ENCODE results near the gene INKA2. TPM values are rescaled to one million over a fixed set of nuclear protein-coding genes. Genes with fewer than 3 reads are reported as not detected.

INKA2 gene
- total and polyA plus RNA-seq, 12 donors, result 6.8 to 34.6 (median 12.5) TPM

DNA sequence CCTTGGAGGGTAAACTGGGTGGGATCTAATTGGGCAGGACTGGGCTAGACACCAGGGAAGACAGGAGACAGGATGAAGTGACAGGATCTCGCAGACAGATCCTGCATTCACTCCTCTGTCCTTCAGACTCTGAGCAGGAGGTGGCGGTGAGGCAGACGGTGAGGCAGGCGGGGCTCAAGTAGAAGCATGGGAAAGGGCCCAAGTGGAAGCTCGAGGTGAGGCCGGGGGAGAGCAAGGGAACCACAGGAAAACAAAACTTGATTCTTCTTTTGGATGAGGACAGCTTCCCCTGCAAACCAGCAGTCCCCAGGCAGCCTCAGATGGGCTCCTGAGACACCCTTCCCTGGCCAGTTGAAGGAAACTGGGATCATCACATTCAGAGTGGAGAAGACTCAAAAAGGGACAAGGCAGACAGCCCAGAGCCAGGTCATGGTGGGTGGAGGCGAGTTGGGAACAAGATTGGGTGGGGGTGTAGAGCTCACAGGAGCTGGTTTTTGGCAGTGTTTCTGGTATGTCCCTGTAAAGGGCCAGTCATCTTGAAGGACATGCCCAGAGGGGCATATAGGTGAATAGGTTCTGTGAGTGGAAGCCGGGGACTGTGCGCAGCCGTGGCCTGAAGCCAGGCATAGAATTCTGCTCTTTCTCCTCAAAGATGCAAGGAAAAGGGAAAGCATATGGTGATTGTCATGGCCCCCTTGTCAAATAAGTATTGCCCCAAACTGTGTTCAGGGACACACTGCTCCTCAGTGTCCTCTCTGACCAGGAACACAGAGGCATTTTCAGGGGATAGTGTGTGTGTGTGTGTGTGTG is 18.0 kb downstream of the INKA2 start:
- Histone ChIP-seq H3K27ac (peak overlapping the region; percentile 73 to 94 (median 86)), H3K27me3 (no peaks in the 10 kb centered on the region), H3K4me3 (no peak overlapping the region), H3K4me1 (peaks cover 27 to 69% (median 64%) of the 10 kb centered on the region in 9 donors), H3K9me3 (no peaks in the 10 kb centered on the region), H3K36me3 (peaks cover 0 to 20% (median 0%) of the 10 kb centered on the region in 9 donors)
- DNase-seq, result no peak
- intact Hi-C loops (cut with DNase I), result loop anchor here in 4 of 10 donors (1.0 to 2.0 kb wide), 2 partner anchors 18 kb away; partner anchors contain the start of gene INKA2 (in 4 of the 4)
- TF ChIP-seq, protein P1, sequence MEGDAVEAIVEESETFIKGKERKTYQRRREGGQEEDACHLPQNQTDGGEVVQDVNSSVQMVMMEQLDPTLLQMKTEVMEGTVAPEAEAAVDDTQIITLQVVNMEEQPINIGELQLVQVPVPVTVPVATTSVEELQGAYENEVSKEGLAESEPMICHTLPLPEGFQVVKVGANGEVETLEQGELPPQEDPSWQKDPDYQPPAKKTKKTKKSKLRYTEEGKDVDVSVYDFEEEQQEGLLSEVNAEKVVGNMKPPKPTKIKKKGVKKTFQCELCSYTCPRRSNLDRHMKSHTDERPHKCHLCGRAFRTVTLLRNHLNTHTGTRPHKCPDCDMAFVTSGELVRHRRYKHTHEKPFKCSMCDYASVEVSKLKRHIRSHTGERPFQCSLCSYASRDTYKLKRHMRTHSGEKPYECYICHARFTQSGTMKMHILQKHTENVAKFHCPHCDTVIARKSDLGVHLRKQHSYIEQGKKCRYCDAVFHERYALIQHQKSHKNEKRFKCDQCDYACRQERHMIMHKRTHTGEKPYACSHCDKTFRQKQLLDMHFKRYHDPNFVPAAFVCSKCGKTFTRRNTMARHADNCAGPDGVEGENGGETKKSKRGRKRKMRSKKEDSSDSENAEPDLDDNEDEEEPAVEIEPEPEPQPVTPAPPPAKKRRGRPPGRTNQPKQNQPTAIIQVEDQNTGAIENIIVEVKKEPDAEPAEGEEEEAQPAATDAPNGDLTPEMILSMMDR (IDR thresholded peaks at IDR 0.05), result no peak
- 50 to 62% methylated on average over 10 of the region's 10 CpGs for WGBS, 2 donors
- peak in 4 of 8 donors; percentile 10 to 18 (median 12) for ATAC-seq

DNA sequence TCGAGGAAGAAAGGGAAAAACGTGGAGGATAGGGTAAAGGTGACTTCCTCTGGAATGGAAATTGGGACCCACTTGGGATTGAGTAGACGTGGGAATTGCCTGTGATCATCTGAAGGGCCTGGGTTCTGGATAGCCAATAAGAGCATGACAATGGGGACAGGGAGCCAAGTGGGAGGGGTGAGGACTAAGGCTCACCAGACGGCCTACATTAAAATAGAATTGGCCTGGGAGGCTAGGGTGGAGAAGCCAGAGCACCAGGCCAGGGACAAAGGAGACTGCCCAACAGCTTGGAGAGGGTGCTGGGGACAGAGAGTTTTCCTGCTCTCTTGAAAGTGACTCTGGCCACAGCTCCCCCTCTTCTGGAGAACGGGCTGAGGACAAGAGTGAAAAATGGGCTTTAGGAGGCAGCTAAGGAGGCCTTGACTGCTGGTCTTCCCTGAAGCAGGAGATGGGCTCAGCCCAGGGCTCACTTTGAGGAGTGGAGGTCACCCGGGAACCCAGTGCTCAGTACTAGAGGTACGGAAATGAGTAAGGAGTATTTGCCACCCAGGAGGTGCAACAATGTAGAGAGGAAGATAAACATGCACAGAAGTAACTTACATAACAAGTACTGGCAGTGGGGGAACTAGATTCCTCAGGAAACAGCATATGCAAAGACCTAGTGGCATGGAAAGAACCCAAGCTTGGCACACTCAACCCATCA is 18.8 kb downstream of the INKA2 start:
- DNase-seq, result peak; percentile 61 to 80
- Histone ChIP-seq H3K36me3 (peaks cover 0 to 22% (median 0%) of the 10 kb centered on the region in 9 donors), H3K9me3 (no peaks in the 10 kb centered on the region), H3K4me3 (no peak overlapping the region), H3K27me3 (no peaks in the 10 kb centered on the region), H3K27ac (peak overlapping the region; percentile 73 to 94 (median 86)), H3K4me1 (peaks cover 27 to 62% (median 58%) of the 10 kb centered on the region in 9 donors)
- TF ChIP-seq, protein P1 (IDR thresholded peaks at IDR 0.05), result no peak
- peak; percentile 55 to 88 (median 80) for ATAC-seq
- WGBS, 2 donors, result 32 to 42% methylated on average over 7 of the region's 7 CpGs
- intact Hi-C loops (cut with DNase I), result loop anchor here in 4 of 10 donors (1.0 to 2.0 kb wide), 2 partner anchors 18 to 19 kb away; partner anchors contain the start of gene INKA2 (in 4 of the 4)

DNA sequence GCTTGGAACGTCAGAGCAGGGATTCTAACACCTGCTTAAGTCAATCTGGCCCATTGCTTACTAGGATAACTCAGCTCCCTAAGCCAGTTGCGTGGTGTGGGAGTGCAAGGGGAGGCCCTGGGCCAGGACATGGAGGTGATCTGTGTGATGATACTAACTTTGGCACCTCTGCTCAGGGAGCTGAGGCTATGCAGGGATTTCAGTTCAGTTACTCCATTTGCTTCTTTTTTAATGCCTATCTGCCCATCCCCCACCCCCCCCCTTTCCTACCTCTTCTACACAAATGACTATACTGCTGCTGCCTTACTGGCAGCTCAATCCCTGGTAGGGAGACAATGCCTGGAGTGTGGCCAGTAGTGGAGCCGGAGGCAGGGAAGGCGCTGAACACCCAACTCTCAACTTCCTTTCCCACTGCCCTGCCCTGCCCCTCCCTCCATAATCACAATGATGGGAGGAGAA is 19.5 kb downstream of the INKA2 start:
- peaks cover 0 to 19% (median 0%) of the 10 kb centered on the region in 9 donors for H3K36me3 ChIP-seq
- intact Hi-C loops (cut with DNase I), result loop anchor here in 6 of 10 donors (1.0 to 5.0 kb wide), 4 partner anchors 19 to 38 kb away; partner anchors contain the start of genes INKA2 (in 4 of the 6) and DDX20 (in 1 of the 6)
- TF ChIP-seq, protein P1 (IDR thresholded peaks at IDR 0.05), result no peak
- ATAC-seq, result peak; percentile 60 to 88 (median 80)
- no peak overlapping the region for H3K4me3 ChIP-seq
- no peaks in the 10 kb centered on the region for H3K27me3 ChIP-seq
- H3K4me1 ChIP-seq, result peaks cover 24 to 59% (median 51%) of the 10 kb centered on the region in 9 donors
- WGBS, 2 donors, result 43 to 52% methylated on average over 4 of the region's 4 CpGs
- peak overlapping the region; percentile 46 to 94 (median 84) for H3K27ac ChIP-seq
- no peaks in the 10 kb centered on the region for H3K9me3 ChIP-seq
- peak; percentile 60 to 87 for DNase-seq

DNA sequence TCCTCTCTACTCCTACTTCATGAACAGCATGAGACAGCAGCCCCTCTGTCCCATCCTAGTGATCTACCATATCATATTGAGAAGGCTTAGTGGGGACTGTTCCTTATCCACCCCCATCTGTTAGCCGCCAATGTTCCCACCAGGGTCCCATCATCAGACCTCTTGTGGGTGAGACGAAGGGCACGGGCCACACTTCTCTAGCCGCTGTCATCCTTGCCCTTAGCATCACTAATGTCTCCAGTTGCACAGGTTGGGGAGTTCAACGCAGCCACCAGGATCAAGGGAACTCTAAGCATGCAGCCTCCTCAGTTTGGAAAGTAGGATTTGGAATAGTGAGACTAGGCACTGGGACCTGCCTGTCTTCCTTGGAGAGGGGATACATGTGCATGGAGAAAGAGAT is 20.1 kb downstream of the INKA2 start:
- H3K36me3 ChIP-seq, result peaks cover 0 to 20% (median 0%) of the 10 kb centered on the region in 9 donors
- no peak for DNase-seq
- H3K27ac ChIP-seq, result peak overlapping the region in 9 of 10 donors; percentile 46 to 94 (median 84)
- ATAC-seq, result no peak
- H3K4me1 ChIP-seq, result peaks cover 24 to 56% (median 49%) of the 10 kb centered on the region in 9 donors
- intact Hi-C loops (cut with DNase I), result loop anchor here in 3 of 10 donors (5.0 kb wide), 2 partner anchors 33 to 38 kb away; partner anchors contain the start of gene DDX20 (in 1 of the 3)
- 97% methylated on average over 5 of the region's 5 CpGs for WGBS, 2 donors
- TF ChIP-seq, protein P1 (IDR thresholded peaks at IDR 0.05), result no peak
- H3K9me3 ChIP-seq, result no peaks in the 10 kb centered on the region
- no peak overlapping the region for H3K4me3 ChIP-seq
- H3K27me3 ChIP-seq, result no peaks in the 10 kb centered on the region
